ENCODE measurements around the gene SQSTM1.

The SQSTM1 gene

GRCh38 chr5:179800696-179801201 is 20.0 kb upstream of the SQSTM1 start:
- Histone ChIP-seq H3K18ac (ENCODE audit: low read depth in 1 of 2, low read length in 2 of 2) (no peak overlapping the region), H3K4ac (ENCODE audit: low read depth in 1 of 2, low read length in 2 of 2) (no peak overlapping the region), H4K91ac (ENCODE audit: low read length) (no peak overlapping the region), H3K27me3 (ENCODE audit: control insufficient read depth in 1 of 2, insufficient read depth in 1 of 2, low read length in 2 of 2) (no peaks in the 10 kb centered on the region), H3K4me2 (ENCODE audit: low read length, poor library complexity, severe bottlenecking) (no peak overlapping the region), H2BK15ac (ENCODE audit: low read depth, poor library complexity, severe bottlenecking) (no peak overlapping the region), H2BK12ac (ENCODE audit: low read length in 2 of 2) (no peak overlapping the region), H2AK5ac (ENCODE audit: low read length, severe bottlenecking) (no peak overlapping the region), H3K9me3 (ENCODE audit: control insufficient read depth, low read length) (no peaks in the 10 kb centered on the region), H4K8ac (ENCODE audit: low read length) (no peak overlapping the region), H3K79me1 (replicated peaks; ENCODE audit: low read length, poor library complexity, severe bottlenecking) (peaks cover 30% of the 10 kb centered on the region), H3K27ac (ENCODE audit: low read length, poor library complexity, severe bottlenecking) (no peak overlapping the region), H2BK5ac (ENCODE audit: low read depth, low read length, poor library complexity, severe bottlenecking) (no peak overlapping the region), H2AFZ (ENCODE audit: low read depth, low read length) (no peak overlapping the region), H3K4me3 (ENCODE audit: insufficient read depth in 1 of 2, low read depth in 1 of 2, low read length in 2 of 2) (no peak overlapping the region), H3K9ac (ENCODE audit: low read length) (no peak overlapping the region), H3K23ac (ENCODE audit: low read length in 2 of 2) (no peak overlapping the region), H3K36me3 (ENCODE audit: control insufficient read depth in 1 of 2, insufficient read depth in 2 of 2, low read depth in 1 of 2, low read length in 2 of 2) (peaks cover 51 to 80% of the 10 kb centered on the region in 2 experiments), H3K14ac (ENCODE audit: low read length in 2 of 2) (no peak overlapping the region), H3K4me1 (ENCODE audit: control insufficient read depth, insufficient read depth, low read depth, low read length) (peaks cover 41% of the 10 kb centered on the region), H2BK120ac (ENCODE audit: low read depth, low read length) (no peak overlapping the region)
- WGBS: 86% methylated on average over 12 of the region's 12 CpGs
- DNase-seq: no peak

DNA sequence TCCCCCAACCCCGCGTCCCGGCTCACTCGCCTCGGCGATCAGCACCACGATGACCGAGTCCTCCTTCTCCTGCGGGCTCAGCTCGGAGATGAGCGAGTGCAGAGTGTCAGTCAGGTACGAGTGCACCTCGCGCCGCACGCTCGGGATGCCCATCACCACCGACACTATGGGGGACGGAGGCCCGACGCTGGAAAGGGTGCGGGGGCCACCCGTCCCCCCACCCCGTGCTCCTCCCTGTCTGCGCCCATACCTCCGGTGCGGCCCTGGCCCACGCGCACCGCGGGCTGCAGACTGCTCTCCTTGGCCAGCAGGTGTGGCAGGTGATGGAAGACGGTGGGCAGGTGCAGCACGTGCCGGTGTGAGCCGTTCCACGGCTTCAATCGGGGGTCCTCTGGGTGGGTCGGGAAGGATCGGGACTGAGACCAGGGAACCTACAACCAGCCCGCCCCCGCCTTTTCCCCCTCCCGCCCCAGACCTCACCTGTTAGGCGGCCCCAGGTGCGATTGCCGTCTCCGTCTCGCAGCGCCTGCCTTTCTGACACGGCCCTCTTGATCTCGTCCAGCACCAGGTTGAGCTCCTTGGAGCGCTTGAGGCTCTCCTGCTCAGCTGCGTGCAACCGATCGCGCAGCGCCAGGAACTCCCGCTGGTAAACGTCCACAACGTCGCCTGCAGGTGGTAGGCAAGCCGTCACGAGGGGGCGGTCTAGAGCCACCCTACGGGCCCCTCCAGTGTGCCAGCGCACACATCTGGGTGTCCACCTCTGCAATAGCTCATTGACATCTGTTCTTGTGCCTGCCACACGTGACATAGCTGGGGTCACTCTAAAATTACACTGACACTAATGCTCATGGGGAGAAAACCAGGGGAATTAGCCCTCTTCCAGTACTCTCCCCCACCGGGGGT is 19.1 kb upstream of the SQSTM1 start:
- Histone ChIP-seq H3K27ac (ENCODE audit: low read length, poor library complexity, severe bottlenecking) (no peak overlapping the region), H3K14ac (ENCODE audit: low read length in 2 of 2) (peak overlapping the region in 1 of 2 experiments; percentile 13), H3K4ac (ENCODE audit: low read depth in 1 of 2, low read length in 2 of 2) (no peak overlapping the region), H3K27me3 (ENCODE audit: control insufficient read depth in 1 of 2, insufficient read depth in 1 of 2, low read length in 2 of 2) (no peaks in the 10 kb centered on the region), H2AFZ (ENCODE audit: low read depth, low read length) (no peak overlapping the region), H3K4me2 (ENCODE audit: low read length, poor library complexity, severe bottlenecking) (no peak overlapping the region), H2BK120ac (ENCODE audit: low read depth, low read length) (no peak overlapping the region), H3K9ac (ENCODE audit: low read length) (no peak overlapping the region), H2BK12ac (ENCODE audit: low read length in 2 of 2) (no peak overlapping the region), H4K91ac (ENCODE audit: low read length) (no peak overlapping the region), H3K4me3 (ENCODE audit: insufficient read depth in 1 of 2, low read depth in 1 of 2, low read length in 2 of 2) (no peak overlapping the region), H3K79me1 (replicated peaks; ENCODE audit: low read length, poor library complexity, severe bottlenecking) (peaks cover 30% of the 10 kb centered on the region), H4K8ac (ENCODE audit: low read length) (no peak overlapping the region), H2AK5ac (ENCODE audit: low read length, severe bottlenecking) (no peak overlapping the region), H3K9me3 (ENCODE audit: control insufficient read depth, low read length) (no peaks in the 10 kb centered on the region), H3K18ac (ENCODE audit: low read depth in 1 of 2, low read length in 2 of 2) (no peak overlapping the region), H2BK5ac (ENCODE audit: low read depth, low read length, poor library complexity, severe bottlenecking) (no peak overlapping the region), H3K23ac (ENCODE audit: low read length in 2 of 2) (no peak overlapping the region), H2BK15ac (ENCODE audit: low read depth, poor library complexity, severe bottlenecking) (no peak overlapping the region), H3K36me3 (ENCODE audit: control insufficient read depth in 1 of 2, insufficient read depth in 2 of 2, low read depth in 1 of 2, low read length in 2 of 2) (peaks cover 51 to 79% of the 10 kb centered on the region in 2 experiments), H3K4me1 (ENCODE audit: control insufficient read depth, insufficient read depth, low read depth, low read length) (peaks cover 41% of the 10 kb centered on the region)
- 71% methylated on average over 65 of the region's 67 CpGs for WGBS
- peak; percentile 68 for DNase-seq

DNA sequence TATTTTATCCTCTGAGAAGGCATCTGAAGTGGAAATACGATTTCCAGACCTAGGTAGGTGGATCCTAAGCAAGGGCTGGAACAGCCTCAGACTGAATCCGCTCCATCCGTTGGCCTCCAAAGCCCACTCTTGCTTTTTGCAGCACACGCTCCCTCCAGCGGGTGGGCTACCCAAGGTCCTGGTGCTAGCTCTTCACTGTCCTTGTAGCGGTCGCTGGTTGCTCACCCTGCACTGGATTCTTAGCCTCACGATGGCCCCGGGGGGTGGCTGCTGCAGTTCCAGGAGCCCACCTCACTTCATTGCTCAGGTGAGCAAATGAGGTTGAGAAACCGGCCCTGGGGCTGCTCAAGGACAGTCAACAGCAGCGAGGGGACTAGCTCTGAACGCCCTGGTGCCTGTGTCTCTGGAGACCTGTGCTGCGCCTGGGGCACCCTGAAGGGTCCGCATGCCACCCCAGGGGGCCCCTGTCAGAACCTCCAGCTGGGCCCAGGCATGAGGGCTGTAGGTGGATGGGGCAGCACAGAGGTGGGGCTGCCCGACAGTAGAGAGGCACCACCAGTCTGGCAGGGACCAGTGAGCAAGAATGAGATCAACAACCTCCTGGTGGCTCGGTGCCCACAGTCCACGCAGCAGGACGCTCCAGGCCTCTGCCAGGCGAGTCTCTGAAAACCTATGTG is 18.4 kb upstream of the SQSTM1 start:
- H2BK12ac ChIP-seq (ENCODE audit: low read length in 2 of 2): no peak overlapping the region
- H3K27me3 ChIP-seq (ENCODE audit: control insufficient read depth in 1 of 2, insufficient read depth in 1 of 2, low read length in 2 of 2): no peaks in the 10 kb centered on the region
- no peak overlapping the region for H3K27ac ChIP-seq (ENCODE audit: low read length, poor library complexity, severe bottlenecking)
- no peak for DNase-seq
- H3K4me3 ChIP-seq (ENCODE audit: insufficient read depth in 1 of 2, low read depth in 1 of 2, low read length in 2 of 2): no peak overlapping the region
- no peak overlapping the region for H2AK5ac ChIP-seq (ENCODE audit: low read length, severe bottlenecking)
- H3K23ac ChIP-seq (ENCODE audit: low read length in 2 of 2): no peak overlapping the region
- no peak overlapping the region for H2BK5ac ChIP-seq (ENCODE audit: low read depth, low read length, poor library complexity, severe bottlenecking)
- H2AFZ ChIP-seq (ENCODE audit: low read depth, low read length): no peak overlapping the region
- H3K4me2 ChIP-seq (ENCODE audit: low read length, poor library complexity, severe bottlenecking): no peak overlapping the region
- H4K8ac ChIP-seq (ENCODE audit: low read length): no peak overlapping the region
- WGBS: 91% methylated on average over 19 of the region's 19 CpGs
- peaks cover 44 to 71% of the 10 kb centered on the region in 2 experiments for H3K36me3 ChIP-seq (ENCODE audit: control insufficient read depth in 1 of 2, insufficient read depth in 2 of 2, low read depth in 1 of 2, low read length in 2 of 2)
- H3K9ac ChIP-seq (ENCODE audit: low read length): no peak overlapping the region
- H3K18ac ChIP-seq (ENCODE audit: low read depth in 1 of 2, low read length in 2 of 2): no peak overlapping the region
- H3K4ac ChIP-seq (ENCODE audit: low read depth in 1 of 2, low read length in 2 of 2): no peak overlapping the region
- no peaks in the 10 kb centered on the region for H3K9me3 ChIP-seq (ENCODE audit: control insufficient read depth, low read length)
- H2BK15ac ChIP-seq (ENCODE audit: low read depth, poor library complexity, severe bottlenecking): no peak overlapping the region
- H4K91ac ChIP-seq (ENCODE audit: low read length): no peak overlapping the region
- no peak overlapping the region for H2BK120ac ChIP-seq (ENCODE audit: low read depth, low read length)
- no peak overlapping the region for H3K14ac ChIP-seq (ENCODE audit: low read length in 2 of 2)
- peaks cover 38% of the 10 kb centered on the region for H3K4me1 ChIP-seq (ENCODE audit: control insufficient read depth, insufficient read depth, low read depth, low read length)
- peaks cover 30% of the 10 kb centered on the region for H3K79me1 ChIP-seq (replicated peaks; ENCODE audit: low read length, poor library complexity, severe bottlenecking)
